ENCODE data around the gene ZNF280A. TPM values are rescaled to one million over a fixed set of nuclear protein-coding genes. Genes with fewer than 3 reads are reported as not detected.
"Not testable (repeated sequence)": the region's sequence is repeated elsewhere in the genome, so short reads cannot be mapped to it uniquely, and the experiment has no call there.

ZNF280A gene
- total RNA-seq, 2 donors from 2014 or later = not detected

GRCh38 chr22:22479999-22480532 lies 40.0 kb downstream of the ZNF280A start:
- no peak for ATAC-seq
- intact Hi-C loops (cut with DNase I) = no loop called here

GRCh38 chr22:22479116-22479515 lies 41.0 kb downstream of the ZNF280A start:
- intact Hi-C loops (cut with DNase I) = no loop called here
- no peak for ATAC-seq
- DNase-seq = no peak

More at GRCh38 chr22:22479999-22480532, 40.0 kb downstream of the ZNF280A start:
- DNase-seq = no peak

GRCh38 chr22:22478470-22478869 lies 41.6 kb downstream of the ZNF280A start:
- DNase-seq = no peak
- intact Hi-C loops (cut with DNase I) = no loop called here
- no peak for ATAC-seq

- ATAC-seq (no peak), DNase-seq (no peak)
- intact Hi-C loops (cut with DNase I) = no loop called here
Observed at GRCh38 chr22:22474733-22475132, 45.3 kb downstream of the ZNF280A start.

- ATAC-seq; DNase-seq; intact Hi-C loops (cut with DNase I): not testable (repeated sequence)
Observed at GRCh38 chr22:22471104-22471503, 49.0 kb downstream of the ZNF280A start.

- ATAC-seq = no peak
- intact Hi-C loops (cut with DNase I) = loop anchor here in 1 of 2 donors (10.0 kb wide), 2 partner anchors 215 to 655 kb away; no protein-coding TSS in a partner anchor
- no peak for DNase-seq
Observed at GRCh38 chr22:22469527-22469926, 50.5 kb downstream of the ZNF280A start.

- not testable (repeated sequence) for DNase-seq, ATAC-seq
- intact Hi-C loops (cut with DNase I) = loop anchor here in 1 of 2 donors (10.0 kb wide), 2 partner anchors 216 to 656 kb away; no protein-coding TSS in a partner anchor
Observed at GRCh38 chr22:22468794-22469469, 51.1 kb downstream of the ZNF280A start.

GRCh38 chr22:22467112-22467511 lies 53.0 kb downstream of the ZNF280A start:
- ATAC-seq (no peak), DNase-seq (no peak)
- intact Hi-C loops (cut with DNase I) = loop anchor here in 1 of 2 donors (10.0 kb wide), 2 partner anchors 218 to 658 kb away; no protein-coding TSS in a partner anchor

- DNase-seq (no peak), ATAC-seq (no peak)
- intact Hi-C loops (cut with DNase I) = loop anchor here in 1 of 2 donors (2.0 to 10.0 kb wide), 3 partner anchors 219 to 659 kb away; no protein-coding TSS in a partner anchor
Observed at GRCh38 chr22:22465782-22466181, 54.3 kb downstream of the ZNF280A start.

- no peak for ATAC-seq
- no peak for DNase-seq
- intact Hi-C loops (cut with DNase I) = loop anchor here in 1 of 2 donors (2.0 to 10.0 kb wide), 3 partner anchors 220 to 660 kb away; no protein-coding TSS in a partner anchor
Observed at GRCh38 chr22:22465094-22465602, 54.9 kb downstream of the ZNF280A start.

- ATAC-seq (no peak), DNase-seq (no peak)
- intact Hi-C loops (cut with DNase I) = loop anchor here (2.0 to 10.0 kb wide), 4 partner anchors 220 to 660 kb away; no protein-coding TSS in a partner anchor
Observed at GRCh38 chr22:22464541-22465054, 55.5 kb downstream of the ZNF280A start.

GRCh38 chr22:22463855-22464540 lies 56.1 kb downstream of the ZNF280A start:
- DNase-seq (peak; percentile 31), ATAC-seq (peak; percentile 47 to 71)
- intact Hi-C loops (cut with DNase I) = loop anchor here (2.0 to 10.0 kb wide), 4 partner anchors 221 to 661 kb away; no protein-coding TSS in a partner anchor

Other genes with a start within 250 kb of the ZNF280A start
- 1 to 10 TPM; 1.4 to 1.9 TPM for gene ZNF280B, start 11.5 kb downstream of the ZNF280A start, total RNA-seq
- not detected for gene PRAME, start 39.0 kb upstream of the ZNF280A start, total RNA-seq
- not detected for gene GGTLC2, start 124.3 kb upstream of the ZNF280A start, total RNA-seq